Lower leg skin (tissue), 4 donors: Measurements from ENCODE around the gene ITIH4. TPM values are rescaled to one million over a fixed set of nuclear protein-coding genes. Genes with fewer than 3 reads are reported as not detected.
A peak's percentile ranks its signal among the peaks of the same experiment; 100 is the strongest.

ENCODE experiments used
- DNase-seq, 2 donors: peaks; one replicate each; pipeline ENCODE4 v3.0.0-alpha.2; 2019; ENCODE audit warnings: low spot score in 2 of 2
- H3K4me3 ChIP-seq: fragments of 200-600 bp; sonication (generic); 2 replicates; pipeline ENCODE4 v1.5.1; 2017; ENCODE audit warnings: mild to moderate bottlenecking, low read depth; ENCODE audit not compliant: poor library complexity, severe bottlenecking
- POLR2A ChIP-seq, 2 donors: fragments of 450-650 bp; IDR thresholded peaks; one replicate each; pipeline ENCODE4 v1.6.1; 2016 to 2017; ENCODE audit warnings: antibody characterized with exemption in 2 of 2, mild to moderate bottlenecking in 1 of 2, moderate library complexity in 1 of 2
- WGBS, 2 donors: methylation state at CpG; one replicate each; pipeline ENCODE4 v1.1.5; 2018; 5-methylcytosine and 5-hydroxymethylcytosine counted together
- intact Hi-C: fragments of 100-400 bp; cut with DNase I; formaldehyde crosslinking; loops from one replicate; pipeline ENCODE4 v1.15.0; 2023; ENCODE audit warnings: low total_unique reads
- total RNA-seq, 4 donors: library from RNA; depleted of rRNA; stranded (reverse); fragments of >200 nt; gene quantifications; one replicate each; pipeline ENCODE4 v1.1.0, GENCODE V29; 2016
- TF ChIP-seq, protein P1 (sequence below), 3 donors: fragments of 450-650 bp; IDR thresholded peaks; one replicate each; pipeline ENCODE4 v1.5.1; 2016; ENCODE audit warnings: antibody characterized with exemption in 3 of 3, mild to moderate bottlenecking in 3 of 3, moderate library complexity in 2 of 3

The ITIH4 gene
- total RNA-seq, 4 donors from 2014 or later, result 0.38 to 3.6 (median 2.5) TPM

DNA sequence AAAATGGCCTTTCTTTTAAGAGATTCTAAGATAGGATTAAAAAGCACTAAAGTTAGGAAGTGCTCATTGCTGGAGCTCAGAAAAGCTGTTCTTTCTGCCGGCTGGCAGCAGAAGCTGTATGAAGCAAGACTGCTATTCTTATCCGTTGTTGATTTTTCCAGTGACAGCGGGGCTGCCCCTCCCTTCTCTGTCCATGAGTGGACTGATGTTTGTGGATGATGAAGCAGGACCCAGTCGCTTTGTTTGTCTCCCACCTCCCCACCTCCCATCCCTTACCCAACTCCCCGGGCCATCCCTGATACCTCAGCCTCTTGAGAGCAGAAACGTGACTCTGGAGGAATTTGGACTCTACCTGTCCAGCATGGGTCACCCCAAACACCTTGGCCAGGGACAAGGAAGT lies 14.7 kb upstream of the ITIH4 start:
- peak in 1 of 2 donors; percentile 68 for DNase-seq
- no peak overlapping the region for H3K4me3 ChIP-seq
- WGBS, 2 donors, result 38 to 54% methylated on average over 6 of the region's 6 CpGs
- intact Hi-C loops, result no loop called here
- TF ChIP-seq POLR2A (IDR thresholded peaks at IDR 0.05), result no peak
- TF ChIP-seq, protein P1, sequence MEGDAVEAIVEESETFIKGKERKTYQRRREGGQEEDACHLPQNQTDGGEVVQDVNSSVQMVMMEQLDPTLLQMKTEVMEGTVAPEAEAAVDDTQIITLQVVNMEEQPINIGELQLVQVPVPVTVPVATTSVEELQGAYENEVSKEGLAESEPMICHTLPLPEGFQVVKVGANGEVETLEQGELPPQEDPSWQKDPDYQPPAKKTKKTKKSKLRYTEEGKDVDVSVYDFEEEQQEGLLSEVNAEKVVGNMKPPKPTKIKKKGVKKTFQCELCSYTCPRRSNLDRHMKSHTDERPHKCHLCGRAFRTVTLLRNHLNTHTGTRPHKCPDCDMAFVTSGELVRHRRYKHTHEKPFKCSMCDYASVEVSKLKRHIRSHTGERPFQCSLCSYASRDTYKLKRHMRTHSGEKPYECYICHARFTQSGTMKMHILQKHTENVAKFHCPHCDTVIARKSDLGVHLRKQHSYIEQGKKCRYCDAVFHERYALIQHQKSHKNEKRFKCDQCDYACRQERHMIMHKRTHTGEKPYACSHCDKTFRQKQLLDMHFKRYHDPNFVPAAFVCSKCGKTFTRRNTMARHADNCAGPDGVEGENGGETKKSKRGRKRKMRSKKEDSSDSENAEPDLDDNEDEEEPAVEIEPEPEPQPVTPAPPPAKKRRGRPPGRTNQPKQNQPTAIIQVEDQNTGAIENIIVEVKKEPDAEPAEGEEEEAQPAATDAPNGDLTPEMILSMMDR (IDR thresholded peaks at IDR 0.05), result no peak

DNA sequence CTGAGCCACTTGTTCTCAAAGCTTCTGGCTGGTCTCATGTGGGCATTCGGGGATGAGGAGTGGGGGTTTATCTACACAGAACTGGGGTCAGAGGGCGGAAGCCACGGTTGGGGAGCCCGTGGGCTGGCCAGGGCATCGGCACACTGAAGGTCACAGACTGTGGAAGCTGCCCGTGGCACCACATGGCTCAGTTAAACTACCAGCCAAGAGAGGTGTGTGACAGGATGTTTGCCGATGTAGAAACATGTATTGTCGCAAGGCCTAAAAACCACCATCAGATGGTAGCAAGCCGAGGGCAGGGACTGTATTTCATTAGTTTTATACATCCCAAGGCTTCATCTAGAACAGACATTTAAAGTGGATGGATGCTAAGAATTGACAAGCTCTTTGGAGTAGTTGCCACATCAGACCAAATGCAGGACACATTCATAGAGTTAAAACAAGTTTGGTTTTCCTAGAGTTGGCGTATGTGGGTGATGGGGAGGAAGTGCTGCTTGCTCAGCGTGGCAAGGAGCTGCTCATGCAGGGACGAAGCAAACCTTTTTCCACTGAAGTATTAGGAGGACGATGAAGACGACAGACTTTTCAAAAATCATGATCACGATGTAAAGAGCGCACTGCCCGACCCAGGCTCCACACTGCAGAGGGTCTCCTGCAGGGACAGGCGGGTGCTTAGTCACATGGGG lies 14.0 kb upstream of the ITIH4 start:
- intact Hi-C loops, result no loop called here
- TF ChIP-seq, protein P1 (IDR thresholded peaks at IDR 0.05), result no peak
- TF ChIP-seq POLR2A (IDR thresholded peaks at IDR 0.05), result no peak
- 82 to 87% methylated on average over 18 of the region's 18 CpGs for WGBS, 2 donors

DNA sequence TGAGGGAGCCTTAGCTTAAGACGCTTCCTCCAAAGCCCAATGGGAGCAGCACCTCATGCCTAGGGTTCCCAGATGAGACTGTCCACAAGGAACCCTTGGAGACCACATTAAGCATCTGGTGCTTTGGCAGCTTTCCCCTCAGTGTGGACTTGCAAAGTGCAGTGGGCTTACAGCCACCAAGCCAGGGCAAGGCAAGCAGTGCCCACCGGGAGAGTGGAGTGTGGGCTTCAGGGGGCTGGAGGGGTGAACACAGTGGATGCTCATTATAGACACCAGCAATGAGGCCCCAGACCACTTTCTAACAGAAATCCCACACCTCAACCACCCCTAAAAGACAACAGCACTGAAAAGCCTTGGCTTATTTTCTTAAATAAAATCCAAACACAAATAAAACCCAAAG lies 13.4 kb upstream of the ITIH4 start:
- TF ChIP-seq POLR2A (IDR thresholded peaks at IDR 0.05), result no peak
- TF ChIP-seq, protein P1 (IDR thresholded peaks at IDR 0.05), result no peak
- no peak for DNase-seq
- intact Hi-C loops, result no loop called here
- 69 to 85% methylated on average over 2 of the region's 2 CpGs for WGBS, 2 donors
- H3K4me3 ChIP-seq, result no peak overlapping the region

More for the DNA sequence above, 14.0 kb upstream of the ITIH4 start:
- no peak for DNase-seq
- no peak overlapping the region for H3K4me3 ChIP-seq

DNA sequence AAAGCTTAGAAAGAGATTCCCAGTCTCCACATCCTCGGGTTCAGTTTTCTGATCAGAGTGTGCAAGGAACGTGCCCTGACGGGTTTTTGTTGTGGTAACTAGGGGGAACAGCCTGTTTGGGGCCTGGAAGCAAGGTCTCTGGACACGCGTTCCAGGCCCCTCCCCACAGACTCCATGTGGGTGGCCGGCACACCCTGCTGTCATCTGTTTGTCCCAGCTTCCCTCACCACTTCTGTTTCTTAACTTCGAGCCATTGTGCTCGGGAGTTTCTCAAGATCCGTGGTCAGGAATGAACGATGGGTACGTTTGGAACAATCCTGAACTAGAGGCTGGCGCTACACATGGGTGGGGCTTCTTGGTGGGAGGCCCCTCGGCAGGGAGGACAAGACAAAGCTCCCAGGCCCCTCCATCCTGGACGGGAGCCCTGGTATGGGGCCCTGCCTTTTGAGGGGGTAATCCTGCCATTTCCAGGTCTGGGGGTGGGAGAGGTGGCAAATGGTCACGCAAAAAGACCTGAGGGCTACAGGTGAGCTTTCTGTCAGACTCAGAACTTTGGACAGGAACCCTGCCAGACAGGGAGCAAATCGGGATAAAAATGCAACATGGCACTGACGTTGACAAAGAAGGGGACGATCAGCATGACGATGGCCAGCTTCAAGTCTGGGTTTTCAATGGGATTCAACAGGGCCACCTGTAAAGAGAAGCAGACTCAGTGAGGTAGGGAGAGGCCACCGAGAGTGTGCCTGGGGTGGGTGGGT lies 12.8 kb upstream of the ITIH4 start:
- WGBS, 2 donors, result 44 to 55% methylated on average over 20 of the region's 20 CpGs
- H3K4me3 ChIP-seq, result no peak overlapping the region
- intact Hi-C loops, result no loop called here
- TF ChIP-seq, protein P1 (IDR thresholded peaks at IDR 0.05), result no peak
- TF ChIP-seq POLR2A (IDR thresholded peaks at IDR 0.05), result no peak
- DNase-seq, result peak; percentile 61 to 89

DNA sequence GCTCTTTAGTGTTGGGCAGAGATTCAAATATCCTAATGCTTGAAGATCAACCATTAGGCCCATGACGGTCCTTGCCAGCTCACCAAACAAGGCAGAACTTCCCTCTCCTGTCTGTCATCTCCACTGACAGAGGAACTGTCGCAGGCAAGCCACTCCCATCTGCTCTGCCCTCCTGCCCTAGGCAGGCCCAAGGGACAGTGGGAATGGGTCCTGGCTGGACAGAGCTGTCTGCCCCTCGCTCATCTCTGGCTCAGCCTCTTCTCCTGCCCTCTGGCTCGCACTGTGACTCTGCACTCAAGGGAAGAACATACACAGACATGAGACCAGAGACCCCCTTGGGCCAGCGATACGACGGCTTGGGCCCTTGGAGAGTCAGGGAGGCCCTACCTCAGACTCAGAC lies 12.0 kb upstream of the ITIH4 start:
- intact Hi-C loops, result no loop called here
- TF ChIP-seq, protein P1 (IDR thresholded peaks at IDR 0.05), result no peak
- TF ChIP-seq POLR2A (IDR thresholded peaks at IDR 0.05), result no peak
- H3K4me3 ChIP-seq, result no peak overlapping the region
- 65 to 75% methylated on average over 7 of the region's 7 CpGs for WGBS, 2 donors
- DNase-seq, result no peak
